MG63 (cell line): ENCODE results near the gene THEMIS2. TPM values are rescaled to one million over a fixed set of nuclear protein-coding genes. Genes with fewer than 3 reads are reported as not detected.

Source experiments
- DNase-seq: peaks from one replicate; pipeline ENCODE4 v3.0.0-alpha.2; 2020
- H3K27me3 ChIP-seq: fragments of 250-450 bp; sonication (Bioruptor Pico); 2 replicates; pipeline ENCODE4 v1.5.1; 2020; ENCODE audit warnings: mild to moderate bottlenecking, moderate library complexity
- H3K36me3 ChIP-seq: fragments of 250-450 bp; sonication (Bioruptor Pico); 2 replicates; pipeline ENCODE4 v1.5.1; 2020; ENCODE audit warnings: mild to moderate bottlenecking, moderate library complexity
- H3K4me3 ChIP-seq: fragments of 250-450 bp; sonication (Bioruptor Pico); 2 replicates; pipeline ENCODE4 v1.5.1; 2020; ENCODE audit warnings: mild to moderate bottlenecking, moderate library complexity
- H3K9me3 ChIP-seq: fragments of 250-450 bp; sonication (Bioruptor Pico); 2 replicates; pipeline ENCODE4 v1.5.1; 2020; ENCODE audit warnings: mild to moderate bottlenecking, moderate library complexity
- total RNA-seq: library from RNA; depleted of rRNA; stranded (reverse); fragments of >200 nt; shearing (Covaris generic); gene quantifications from 2 replicates; pipeline ENCODE4 v1.2.3, GENCODE V29; 2014; ENCODE audit warnings: low replicate concordance

Gene THEMIS2
- total RNA-seq, 1 experiment from 2014 or later = 8.9 TPM

GRCh38 chr1:27878039-27878438 lies 5.7 kb downstream of the THEMIS2 start:
- Histone ChIP-seq H3K27me3 (no peaks in the 10 kb centered on the region), H3K4me3 (no peak overlapping the region), H3K36me3 (no peaks in the 10 kb centered on the region), H3K9me3 (no peaks in the 10 kb centered on the region)
- no peak for DNase-seq

DNA sequence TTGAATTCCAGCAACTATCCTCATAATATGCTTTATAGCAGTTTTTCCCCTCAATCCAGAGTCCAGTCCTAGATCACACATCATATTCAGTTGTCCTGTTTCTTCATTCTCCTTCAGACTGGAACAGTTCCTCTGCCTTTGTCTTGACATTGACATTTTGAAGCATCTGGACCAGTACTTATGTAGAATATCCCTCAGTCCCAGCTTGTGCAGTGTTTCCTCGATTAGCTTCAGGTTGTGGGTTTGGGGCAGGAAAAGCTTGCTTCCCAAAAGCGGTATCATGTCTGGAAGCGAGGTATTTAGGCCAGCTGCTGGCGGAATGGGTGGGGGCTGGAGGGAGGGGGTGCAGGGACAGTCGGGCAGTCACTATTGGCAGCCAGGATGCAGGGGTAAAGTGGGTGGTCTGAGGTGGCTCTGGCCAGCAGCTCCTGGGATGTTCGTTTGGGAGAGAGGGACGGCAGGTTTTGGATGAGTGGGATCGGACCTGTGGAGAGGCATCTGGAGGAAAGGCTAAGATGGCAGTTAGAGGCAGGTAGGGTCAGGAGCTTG lies 6.5 kb downstream of the THEMIS2 start:
- Histone ChIP-seq H3K9me3 (no peaks in the 10 kb centered on the region), H3K36me3 (no peaks in the 10 kb centered on the region; the same call in 1 of the 2 replicates), H3K27me3 (no peaks in the 10 kb centered on the region), H3K4me3 (no peak overlapping the region)
- DNase-seq = no peak

GRCh38 chr1:27879374-27880082 lies 7.2 kb downstream of the THEMIS2 start:
- Histone ChIP-seq H3K4me3 (no peak overlapping the region), H3K36me3 (no peaks in the 10 kb centered on the region; the same call in 1 of the 2 replicates), H3K27me3 (no peaks in the 10 kb centered on the region), H3K9me3 (no peaks in the 10 kb centered on the region)
- DNase-seq = no peak

DNA sequence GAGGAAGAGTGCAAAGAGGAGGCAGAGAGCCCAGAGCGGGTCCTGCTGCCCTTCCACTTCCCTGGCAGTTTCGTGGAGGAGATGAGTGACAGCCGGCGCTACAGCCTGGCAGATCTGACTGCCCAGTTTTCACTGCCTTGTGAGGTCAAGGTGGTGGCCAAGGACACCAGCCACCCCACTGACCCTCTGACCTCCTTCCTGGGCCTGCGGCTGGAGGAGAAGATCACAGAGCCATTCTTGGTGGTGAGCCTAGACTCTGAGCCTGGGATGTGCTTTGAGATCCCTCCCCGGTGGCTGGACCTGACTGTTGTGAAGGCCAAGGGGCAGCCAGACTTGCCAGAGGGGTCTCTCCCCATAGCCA lies 10.2 kb downstream of the THEMIS2 start:
- Histone ChIP-seq H3K27me3 (no peaks in the 10 kb centered on the region), H3K4me3 (no peak overlapping the region), H3K36me3 (no peaks in the 10 kb centered on the region; the same call in 1 of the 2 replicates), H3K9me3 (no peaks in the 10 kb centered on the region)
- no peak for DNase-seq

GRCh38 chr1:27883536-27883935 lies 11.2 kb downstream of the THEMIS2 start:
- no peak for DNase-seq
- no peaks in the 10 kb centered on the region; the same call in 1 of the 2 replicates for H3K36me3 ChIP-seq
- H3K9me3 ChIP-seq = no peaks in the 10 kb centered on the region
- H3K4me3 ChIP-seq = no peak overlapping the region
- H3K27me3 ChIP-seq = no peaks in the 10 kb centered on the region

DNA sequence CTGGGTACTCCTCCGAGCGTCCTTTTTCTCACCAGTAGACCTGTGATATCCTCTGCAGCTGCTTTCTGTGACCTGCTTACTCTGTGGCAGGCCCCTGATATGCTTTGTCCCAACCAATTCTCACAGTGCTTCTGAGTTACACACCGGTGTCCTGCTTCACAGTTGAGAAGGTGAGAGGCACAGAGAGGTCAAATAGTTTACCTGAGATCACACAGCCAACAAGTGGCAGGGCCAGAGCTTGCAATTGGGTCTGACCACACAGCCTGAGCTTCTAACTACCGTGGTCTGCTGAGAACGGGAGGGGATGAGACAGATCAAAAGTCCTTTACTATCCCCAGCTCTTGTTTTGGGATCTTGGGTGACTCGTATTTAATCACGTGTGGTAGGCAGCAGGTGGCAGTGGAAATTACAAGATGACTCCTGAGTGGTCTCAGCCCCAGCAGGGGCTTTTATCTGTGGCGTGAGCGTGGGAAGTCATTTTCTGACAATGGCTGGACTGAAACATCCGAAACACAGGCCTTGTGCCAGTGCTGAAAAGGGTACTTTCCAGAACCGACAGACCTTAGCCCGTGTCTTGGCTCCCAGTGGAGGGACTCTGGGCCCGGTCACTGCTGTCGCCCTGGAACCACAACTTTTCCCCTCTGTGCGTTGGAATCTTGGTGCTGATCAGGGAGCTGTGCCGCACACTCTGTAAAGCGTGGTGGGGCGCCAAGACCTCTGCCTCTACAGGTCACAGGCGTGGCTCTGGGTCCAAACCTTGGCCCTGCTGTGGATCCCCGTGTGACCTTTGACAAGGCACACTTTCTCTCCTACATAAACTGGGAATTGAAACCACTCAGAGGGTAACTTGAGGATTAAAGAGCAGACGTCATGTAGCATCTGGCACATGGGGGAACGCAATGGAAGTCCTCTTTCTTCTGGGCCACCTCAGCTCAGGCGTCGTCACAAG lies 11.9 kb downstream of the THEMIS2 start:
- Histone ChIP-seq H3K9me3 (no peaks in the 10 kb centered on the region), H3K27me3 (no peaks in the 10 kb centered on the region), H3K36me3 (peaks cover 3% of the 10 kb centered on the region; the same call in 1 of the 2 replicates), H3K4me3 (no peak overlapping the region)
- no peak for DNase-seq

DNA sequence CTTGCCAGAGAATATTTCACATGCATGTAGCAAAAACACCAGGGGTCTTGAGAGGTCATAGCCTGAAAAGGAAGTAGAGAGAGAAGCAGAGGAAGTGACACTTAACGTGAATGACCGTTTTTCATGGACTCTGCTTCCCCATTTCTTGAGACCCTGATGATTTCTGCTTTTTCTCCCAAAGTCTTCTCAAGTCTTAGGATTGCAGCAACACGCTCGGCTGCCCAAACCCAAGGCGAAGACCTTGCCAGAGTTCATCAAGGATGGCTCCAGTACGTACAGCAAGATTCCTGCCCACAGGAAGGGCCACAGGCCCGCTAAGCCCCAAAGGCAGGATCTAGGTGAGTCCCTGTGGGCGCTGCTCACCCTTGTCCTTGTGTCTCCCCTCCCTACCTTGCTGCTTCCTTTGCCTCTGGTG lies 12.8 kb downstream of the THEMIS2 start:
- DNase-seq = no peak
- H3K9me3 ChIP-seq = no peaks in the 10 kb centered on the region
- H3K27me3 ChIP-seq = no peaks in the 10 kb centered on the region
- H3K4me3 ChIP-seq = no peak overlapping the region
- H3K36me3 ChIP-seq = peaks cover 9% of the 10 kb centered on the region; the same call in 1 of the 2 replicates

- H3K9me3 ChIP-seq = no peaks in the 10 kb centered on the region
- no peaks in the 10 kb centered on the region for H3K27me3 ChIP-seq
- H3K36me3 ChIP-seq = peaks cover 13% of the 10 kb centered on the region
- no peak overlapping the region for H3K4me3 ChIP-seq
- no peak for DNase-seq
These were observed 13.4 kb downstream of the THEMIS2 start for GRCh38 chr1:27885621-27886352.

DNA sequence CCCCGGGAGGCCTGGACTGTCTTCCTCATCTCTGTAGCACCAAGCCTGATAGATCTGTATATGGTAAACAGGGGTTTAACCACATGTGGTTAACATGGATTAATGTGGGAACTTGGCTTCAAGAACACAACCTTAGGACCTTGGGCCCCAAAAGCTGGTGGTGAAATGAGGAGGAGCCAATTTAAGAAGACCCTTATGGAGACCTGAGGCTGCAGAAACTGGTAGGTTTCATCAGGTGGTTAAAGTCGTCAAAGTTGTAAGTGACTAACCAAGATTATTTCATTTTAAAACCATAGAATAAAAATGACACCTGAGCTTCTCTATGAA lies 14.0 kb downstream of the THEMIS2 start:
- Histone ChIP-seq H3K9me3 (no peaks in the 10 kb centered on the region), H3K27me3 (no peaks in the 10 kb centered on the region), H3K4me3 (no peak overlapping the region), H3K36me3 (peaks cover 18% of the 10 kb centered on the region)
- DNase-seq = no peak

DNA sequence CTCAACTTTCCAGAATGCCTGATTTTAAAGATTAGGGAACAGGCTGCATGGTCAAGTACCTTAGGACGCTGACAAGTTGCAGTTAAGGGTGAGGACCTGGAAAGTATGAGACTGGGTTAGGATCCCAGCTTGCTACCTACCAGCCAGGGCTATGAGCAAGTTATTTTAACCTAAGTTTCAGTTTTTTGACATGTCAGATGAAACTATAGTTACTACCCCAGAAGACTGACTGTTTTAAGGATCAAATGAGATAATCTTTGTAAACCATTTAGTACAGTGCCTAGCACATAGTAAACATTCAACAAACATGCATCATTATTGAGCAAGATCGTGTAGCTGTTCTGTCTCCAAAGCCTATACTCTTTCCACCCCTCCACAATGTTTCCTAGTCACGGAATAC lies 14.4 kb downstream of the THEMIS2 start:
- Histone ChIP-seq H3K9me3 (no peaks in the 10 kb centered on the region), H3K36me3 (peaks cover 22% of the 10 kb centered on the region), H3K4me3 (no peak overlapping the region), H3K27me3 (no peaks in the 10 kb centered on the region)
- DNase-seq = no peak

GRCh38 chr1:27887215-27888021 lies 15.1 kb downstream of the THEMIS2 start:
- Histone ChIP-seq H3K36me3 (peaks cover 29% of the 10 kb centered on the region), H3K9me3 (no peaks in the 10 kb centered on the region), H3K27me3 (no peaks in the 10 kb centered on the region), H3K4me3 (no peak overlapping the region)
- no peak for DNase-seq

DNA sequence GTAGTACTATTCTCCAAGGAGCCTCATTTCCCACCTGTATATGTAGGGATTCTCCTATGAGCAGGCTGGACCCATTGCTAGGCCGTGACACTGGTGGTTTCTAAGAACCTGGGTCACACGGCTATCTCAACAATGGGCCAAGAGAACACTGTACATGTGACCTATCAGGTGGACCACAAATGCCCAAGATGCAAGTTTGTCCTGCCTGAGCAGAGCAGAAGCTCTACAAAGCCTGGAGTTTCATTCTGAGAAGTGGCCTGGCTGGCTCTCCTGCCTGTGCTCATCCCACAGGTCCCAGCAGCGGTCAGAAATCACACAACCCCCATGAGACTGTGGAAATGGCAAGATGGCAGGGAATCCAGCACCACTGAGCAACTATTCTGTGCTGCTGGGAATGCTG lies 17.2 kb downstream of the THEMIS2 start:
- no peaks in the 10 kb centered on the region for H3K9me3 ChIP-seq
- peaks cover 50% of the 10 kb centered on the region for H3K36me3 ChIP-seq
- H3K27me3 ChIP-seq = no peaks in the 10 kb centered on the region
- no peak overlapping the region for H3K4me3 ChIP-seq
- DNase-seq = no peak

- H3K27me3 ChIP-seq = no peaks in the 10 kb centered on the region
- H3K4me3 ChIP-seq = no peak overlapping the region
- H3K36me3 ChIP-seq = peaks cover 67% of the 10 kb centered on the region
- no peaks in the 10 kb centered on the region for H3K9me3 ChIP-seq
- DNase-seq = no peak
These were observed 19.0 kb downstream of the THEMIS2 start for GRCh38 chr1:27891196-27891889.

DNA sequence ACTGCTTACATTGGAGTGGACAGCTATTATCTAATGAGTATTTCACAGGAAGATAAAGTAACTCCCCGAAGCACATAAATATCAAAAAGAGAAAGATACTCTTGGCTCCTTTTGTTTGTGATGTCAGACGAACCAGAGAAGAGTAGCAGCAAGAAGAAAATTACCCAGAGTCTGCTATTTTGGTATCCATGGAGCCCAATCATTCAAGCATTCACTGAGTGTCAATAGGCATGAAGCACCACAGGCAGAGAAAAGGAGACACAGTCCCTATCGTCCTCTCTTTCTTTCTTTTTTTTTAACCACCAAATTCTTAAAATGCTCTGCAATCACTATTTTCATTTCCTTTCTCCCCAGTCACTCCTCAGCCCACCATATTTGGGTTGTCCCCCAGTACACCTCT lies 22.2 kb downstream of the THEMIS2 start:
- peaks cover 67% of the 10 kb centered on the region for H3K36me3 ChIP-seq
- no peaks in the 10 kb centered on the region for H3K9me3 ChIP-seq
- no peaks in the 10 kb centered on the region for H3K27me3 ChIP-seq
- DNase-seq = no peak
- no peak overlapping the region for H3K4me3 ChIP-seq

DNA sequence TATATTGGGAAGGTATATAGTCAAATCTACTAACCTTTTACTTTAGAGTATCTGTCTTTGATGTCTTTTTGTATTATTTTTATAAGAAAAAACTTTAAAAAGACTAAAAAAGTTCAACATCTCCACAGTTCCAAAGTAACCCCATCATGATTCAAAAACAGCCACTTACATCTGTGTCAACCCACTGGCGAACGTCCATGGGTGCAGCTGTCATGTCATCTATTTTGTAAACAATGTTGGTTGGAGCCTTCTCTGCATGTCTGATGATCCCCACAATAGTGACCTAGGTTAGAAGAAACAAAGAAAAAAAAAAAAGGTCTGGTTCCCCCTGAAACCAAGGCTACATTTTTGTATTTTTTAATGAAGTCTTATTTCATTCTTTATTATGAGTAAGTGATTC lies 34.4 kb downstream of the THEMIS2 start:
- Histone ChIP-seq H3K36me3 (peaks cover 67% of the 10 kb centered on the region), H3K4me3 (no peak overlapping the region), H3K27me3 (no peaks in the 10 kb centered on the region), H3K9me3 (no peaks in the 10 kb centered on the region)
- no peak for DNase-seq

- Histone ChIP-seq H3K9me3 (peaks cover 6% of the 10 kb centered on the region; the same call in 1 of the 2 replicates), H3K4me3 (no peak overlapping the region), H3K27me3 (no peaks in the 10 kb centered on the region), H3K36me3 (peaks cover 43% of the 10 kb centered on the region)
- no peak for DNase-seq
These were observed 40.1 kb downstream of the THEMIS2 start for GRCh38 chr1:27912429-27912828.
